GM19455 (cell line): ENCODE data around the gene LRRC8B.
"Not testable (repeated sequence)": the region's sequence is repeated elsewhere in the genome, so short reads cannot be mapped to it uniquely, and the experiment has no call there.

Experiments used
- ATAC-seq: cut with Tn5 transposase; IDR thresholded peaks from one replicate; pipeline ENCODE4 v1.9.1; 2021; ENCODE audit not compliant: unreplicated experiment

The LRRC8B gene

DNA sequence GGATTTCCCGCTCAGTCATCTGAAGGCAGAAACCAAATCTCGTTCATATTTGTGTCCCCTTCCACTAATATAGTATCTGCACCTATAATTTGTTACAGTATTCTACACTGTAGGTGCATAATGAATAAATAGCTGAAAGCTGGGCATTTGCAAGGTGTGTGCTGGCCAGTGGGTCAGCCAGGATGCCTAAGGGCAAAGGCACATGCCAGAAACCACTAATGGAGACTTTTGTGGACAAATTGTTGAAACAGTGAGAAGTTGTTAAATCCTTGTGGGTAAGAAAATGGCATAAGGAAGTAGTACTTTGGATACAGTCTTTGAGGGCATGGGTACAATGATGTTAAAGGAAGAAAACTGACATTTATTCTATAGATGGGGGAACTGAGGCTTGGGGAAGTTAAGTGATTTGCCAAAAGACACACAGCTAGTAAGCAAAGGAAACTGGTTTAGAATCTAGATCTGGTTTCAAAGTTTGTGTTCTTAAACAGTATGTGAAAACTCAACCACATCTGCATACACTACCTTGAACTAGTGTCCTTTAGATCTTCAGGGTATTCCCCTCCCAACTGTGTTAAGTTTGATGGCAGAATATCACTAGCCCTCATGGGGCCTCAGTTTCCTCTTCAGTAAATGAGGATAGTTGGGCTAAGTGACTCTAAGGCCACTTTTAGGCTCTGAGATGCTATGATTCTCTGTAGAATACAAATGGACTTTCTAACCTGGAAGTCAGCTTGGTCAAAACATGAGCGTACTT lies 81.8 kb downstream of the LRRC8B start:
- ATAC-seq, result no peak

DNA sequence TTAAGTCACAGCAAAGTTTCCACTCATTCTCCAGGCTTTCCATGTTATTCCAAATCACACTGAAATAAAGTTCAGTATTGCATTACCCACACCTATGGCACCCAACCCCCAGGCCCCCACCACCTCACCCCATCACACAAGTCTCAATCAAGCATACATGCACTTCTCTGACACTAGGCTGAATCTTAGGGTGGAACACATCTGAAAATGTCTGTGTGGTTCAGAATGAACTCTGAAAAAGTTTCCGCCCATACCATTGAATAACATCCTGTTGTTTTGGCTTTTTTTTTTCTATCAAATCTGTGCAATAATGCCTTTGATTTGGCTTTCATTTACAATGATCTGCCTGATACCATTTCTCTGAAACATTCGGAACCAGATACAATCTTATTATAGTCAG lies 82.5 kb downstream of the LRRC8B start:
- no peak for ATAC-seq

DNA sequence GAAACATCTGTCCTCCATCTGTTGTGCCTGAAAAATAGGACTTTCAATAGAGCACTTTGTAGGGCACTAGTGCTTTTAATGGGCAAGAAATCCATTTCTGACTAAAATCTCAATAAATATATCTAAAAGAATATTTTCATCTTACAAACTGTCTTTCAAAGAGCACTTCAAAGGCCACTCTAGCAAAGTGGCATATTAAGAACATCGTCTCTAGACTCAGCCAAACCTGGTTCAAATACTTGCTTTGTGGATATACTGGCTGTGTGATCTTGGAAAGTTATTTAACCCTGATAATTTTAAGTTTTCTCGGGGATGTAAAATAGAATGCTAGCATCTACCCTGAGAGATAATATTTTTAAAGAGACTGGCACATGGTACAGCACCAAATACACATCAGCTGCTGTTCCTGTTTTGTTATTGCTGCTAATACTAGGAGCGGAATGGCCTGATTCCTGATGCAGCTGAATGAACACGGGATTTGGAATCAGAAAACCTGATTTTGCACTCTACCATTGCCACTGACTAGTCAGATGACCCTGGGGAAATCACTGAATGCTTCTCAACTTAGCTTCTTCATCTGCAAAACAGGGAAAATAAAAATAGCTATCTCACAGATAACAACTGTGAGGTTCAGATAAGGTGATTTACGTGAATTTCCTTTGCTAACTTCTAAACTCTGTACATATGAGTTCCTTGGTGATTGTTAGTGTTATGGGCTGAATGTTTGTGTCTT lies 83.1 kb downstream of the LRRC8B start:
- ATAC-seq, result no peak

DNA sequence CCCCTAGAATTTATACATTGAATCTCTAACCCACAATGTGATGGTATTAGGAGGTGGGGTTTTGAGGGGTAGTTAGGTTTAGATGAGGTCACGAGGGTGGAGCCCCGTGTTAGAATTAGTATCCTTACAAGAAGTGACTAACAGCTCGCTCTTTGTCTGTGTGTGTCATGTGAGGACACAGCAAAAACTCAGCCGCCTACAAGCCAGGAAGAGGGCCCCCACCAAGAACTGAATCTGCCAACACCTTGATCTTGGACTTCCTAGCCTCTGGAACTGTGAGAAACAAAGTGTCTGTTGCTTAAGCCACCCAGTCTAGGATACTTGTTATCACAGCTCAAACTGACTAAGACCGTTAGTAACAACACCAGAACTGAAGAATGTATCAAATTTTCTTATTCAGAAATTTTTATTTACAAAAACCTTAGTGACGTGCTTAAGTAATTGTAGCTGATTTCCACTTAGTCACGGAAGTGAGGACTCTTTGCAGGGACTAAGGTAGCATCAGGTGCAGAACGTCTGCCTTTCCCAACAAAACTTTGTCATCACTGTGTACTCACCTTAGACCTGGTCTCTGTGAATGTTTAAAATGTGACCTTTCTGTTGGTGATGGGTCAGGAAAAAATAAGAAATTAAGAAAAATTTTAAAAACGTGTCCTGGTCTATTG lies 83.8 kb downstream of the LRRC8B start:
- no peak for ATAC-seq

DNA sequence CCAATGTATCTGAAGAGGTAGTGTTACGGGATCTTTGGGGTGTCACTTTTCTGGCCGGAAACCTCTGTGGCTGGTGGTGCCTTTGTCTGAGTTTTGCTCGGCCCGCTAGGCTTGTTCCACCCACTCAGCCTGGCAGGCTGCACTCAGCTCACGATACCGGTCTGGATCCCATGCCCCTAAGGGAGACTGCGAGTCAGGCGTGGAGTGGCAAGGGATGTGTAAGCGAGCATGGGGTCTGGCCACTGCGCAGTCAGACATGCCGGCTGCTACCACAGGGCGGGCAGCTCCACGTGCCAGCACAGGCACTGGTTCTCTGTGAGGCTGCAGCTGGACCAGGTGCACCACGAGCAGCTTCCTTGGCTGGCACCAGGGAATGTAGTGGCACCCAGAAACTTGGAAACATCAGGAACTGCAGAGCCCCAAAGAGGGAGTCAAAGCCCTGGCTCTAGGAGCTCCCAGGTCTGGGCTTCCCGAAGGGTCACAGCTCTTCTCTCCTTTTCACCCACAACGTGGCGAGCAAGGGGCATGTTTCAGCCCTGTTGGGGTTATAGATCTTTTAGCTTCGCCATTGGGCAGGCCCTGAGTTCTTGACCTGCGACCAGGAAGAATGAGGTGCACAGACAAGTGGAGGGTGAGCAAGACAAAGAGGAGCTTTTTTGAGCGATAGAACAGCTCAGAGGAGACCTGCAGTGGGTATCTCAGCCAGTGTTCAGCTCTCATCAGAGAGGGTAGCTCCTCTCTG lies 84.5 kb downstream of the LRRC8B start:
- ATAC-seq, result no peak

DNA sequence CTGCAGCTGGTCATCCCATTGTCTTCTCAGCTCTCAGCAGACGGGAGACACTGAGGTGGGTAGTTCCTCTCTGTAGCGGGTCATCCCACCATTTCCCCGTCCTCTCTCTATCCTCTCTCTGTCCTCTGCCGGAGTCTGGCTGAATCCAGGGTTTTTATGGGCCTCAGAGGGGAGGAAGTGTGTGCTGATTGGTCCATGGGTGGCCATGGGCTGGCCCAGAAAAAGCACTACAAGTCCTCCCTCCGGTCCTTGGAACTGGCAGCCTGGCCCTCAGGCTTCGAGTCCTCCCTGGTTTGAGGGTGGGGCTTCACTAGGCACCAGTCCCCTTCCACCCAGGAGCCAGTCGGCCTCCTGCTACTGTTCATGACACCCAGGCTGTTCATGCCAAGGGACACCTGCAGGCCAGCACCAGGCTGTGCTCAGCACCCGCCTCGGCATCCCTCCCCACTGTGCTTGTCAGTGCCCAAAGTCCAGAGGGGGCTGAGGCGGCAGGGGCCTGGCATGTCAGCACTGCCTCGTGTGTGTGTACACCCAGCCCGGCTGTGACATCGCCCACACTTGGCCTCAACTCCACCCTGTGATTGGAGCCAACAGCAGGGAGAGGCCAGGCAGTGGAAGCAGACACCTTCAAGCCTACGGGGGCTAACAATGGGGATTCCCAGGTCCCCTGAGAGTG lies 85.3 kb downstream of the LRRC8B start:
- ATAC-seq, result no peak

DNA sequence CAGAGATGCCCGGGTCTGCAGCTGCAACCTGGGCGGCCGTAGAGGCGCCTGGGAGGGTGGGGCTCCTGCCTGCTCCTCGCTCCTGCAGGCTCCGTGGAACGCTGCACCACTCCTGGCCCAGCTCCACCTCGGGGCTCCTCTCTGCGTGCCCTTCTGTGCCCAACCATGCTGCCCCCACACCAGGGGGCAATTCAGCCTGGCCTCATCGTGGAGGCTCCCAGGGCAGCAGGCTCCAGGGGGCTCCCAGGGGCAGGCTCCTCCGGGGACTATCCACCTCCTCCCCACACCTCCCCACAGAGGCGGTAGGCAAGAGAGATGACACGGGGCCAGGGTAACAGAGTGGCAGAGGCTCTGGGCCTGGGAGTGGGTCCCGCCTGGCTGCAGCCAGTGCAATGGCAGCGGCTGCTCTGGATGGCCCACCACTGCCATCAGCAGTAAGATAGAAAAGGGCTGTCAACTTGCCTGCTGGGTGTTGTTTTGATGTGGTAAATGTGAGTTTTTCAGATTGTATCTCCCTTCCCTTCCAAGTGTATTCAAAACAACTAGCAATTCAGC lies 85.9 kb downstream of the LRRC8B start:
- ATAC-seq, result no peak

DNA sequence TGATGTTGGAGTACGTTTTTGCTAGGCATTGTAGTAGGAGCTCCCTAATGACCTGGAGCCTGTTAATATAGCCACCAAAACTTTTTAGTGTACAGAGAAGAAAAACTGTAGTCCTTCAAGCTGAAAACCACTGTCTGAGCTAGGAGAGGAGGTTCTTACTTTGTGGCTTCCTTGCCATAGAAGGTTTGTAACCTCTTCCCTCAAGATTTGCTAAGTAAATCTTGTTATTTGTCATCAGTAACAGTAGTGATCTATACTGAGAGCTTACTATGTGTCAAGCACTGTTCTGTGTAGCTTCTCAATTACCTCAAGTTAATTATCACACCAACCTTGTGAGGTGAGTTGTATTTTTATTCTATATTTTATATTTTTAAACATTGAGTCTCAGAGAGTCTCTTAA lies 87.1 kb downstream of the LRRC8B start:
- peak; percentile 91 for ATAC-seq

DNA sequence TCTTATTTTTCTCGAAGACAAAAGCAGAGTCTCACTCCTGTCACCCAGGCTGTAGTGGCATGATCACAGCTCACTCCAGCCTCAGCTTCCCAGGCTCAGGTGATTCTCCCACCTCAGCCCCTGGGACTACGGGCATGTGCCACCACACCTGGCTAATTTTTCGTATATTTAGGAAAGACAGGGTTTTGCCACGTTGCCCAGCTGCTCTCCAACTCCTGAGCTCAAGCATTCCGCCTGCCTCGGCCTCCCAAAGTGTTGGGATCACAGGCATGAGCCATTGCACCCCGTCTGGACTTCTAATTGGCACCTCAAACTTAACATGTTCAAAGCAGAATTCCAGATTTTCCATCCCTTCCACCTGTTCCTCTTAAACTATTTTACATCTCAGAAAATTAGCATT lies 89.3 kb downstream of the LRRC8B start:
- no peak for ATAC-seq

DNA sequence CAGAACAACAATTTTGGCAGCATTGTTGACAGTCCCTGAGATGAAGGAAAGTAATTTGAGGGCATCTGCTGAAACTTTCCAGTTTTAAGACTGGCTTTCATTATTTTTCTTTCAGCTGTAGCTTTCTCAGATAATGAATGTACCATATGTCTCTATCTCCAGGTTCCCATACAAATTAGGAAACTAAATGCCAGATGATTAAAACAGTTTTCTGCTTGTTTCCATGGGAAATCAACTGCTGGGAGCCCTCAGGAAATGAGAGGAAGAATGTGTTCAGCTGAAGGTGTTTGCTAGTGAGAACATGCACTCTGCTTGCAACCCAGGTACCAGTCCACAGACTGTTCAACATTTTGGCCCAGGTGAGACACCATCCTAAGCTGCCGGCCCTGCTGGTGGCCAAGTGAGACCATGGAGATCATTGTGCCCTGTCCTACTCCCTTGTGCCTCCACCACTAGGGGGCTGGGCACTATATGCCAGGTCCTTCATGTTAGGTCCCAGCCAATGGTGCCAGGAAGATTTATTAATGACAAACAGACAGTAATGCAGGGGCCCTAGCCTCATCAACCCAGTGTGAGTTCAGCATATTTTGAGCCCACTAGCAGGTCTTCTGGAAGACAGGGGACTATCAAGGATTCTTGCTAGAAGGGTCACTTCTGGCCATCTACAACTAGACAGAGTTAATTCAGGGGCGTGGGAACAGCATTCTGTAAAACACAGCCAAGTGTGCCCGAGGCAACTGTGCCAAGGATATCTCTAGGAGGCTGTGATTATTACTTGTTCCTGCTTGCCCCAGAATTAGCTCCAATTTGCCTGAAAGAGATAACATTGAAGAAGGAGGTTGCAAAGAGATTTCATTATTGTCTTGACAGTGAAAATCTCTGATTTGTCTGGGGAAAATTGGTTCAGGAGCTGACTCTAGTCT lies 91.3 kb downstream of the LRRC8B start:
- ATAC-seq, result no peak

DNA sequence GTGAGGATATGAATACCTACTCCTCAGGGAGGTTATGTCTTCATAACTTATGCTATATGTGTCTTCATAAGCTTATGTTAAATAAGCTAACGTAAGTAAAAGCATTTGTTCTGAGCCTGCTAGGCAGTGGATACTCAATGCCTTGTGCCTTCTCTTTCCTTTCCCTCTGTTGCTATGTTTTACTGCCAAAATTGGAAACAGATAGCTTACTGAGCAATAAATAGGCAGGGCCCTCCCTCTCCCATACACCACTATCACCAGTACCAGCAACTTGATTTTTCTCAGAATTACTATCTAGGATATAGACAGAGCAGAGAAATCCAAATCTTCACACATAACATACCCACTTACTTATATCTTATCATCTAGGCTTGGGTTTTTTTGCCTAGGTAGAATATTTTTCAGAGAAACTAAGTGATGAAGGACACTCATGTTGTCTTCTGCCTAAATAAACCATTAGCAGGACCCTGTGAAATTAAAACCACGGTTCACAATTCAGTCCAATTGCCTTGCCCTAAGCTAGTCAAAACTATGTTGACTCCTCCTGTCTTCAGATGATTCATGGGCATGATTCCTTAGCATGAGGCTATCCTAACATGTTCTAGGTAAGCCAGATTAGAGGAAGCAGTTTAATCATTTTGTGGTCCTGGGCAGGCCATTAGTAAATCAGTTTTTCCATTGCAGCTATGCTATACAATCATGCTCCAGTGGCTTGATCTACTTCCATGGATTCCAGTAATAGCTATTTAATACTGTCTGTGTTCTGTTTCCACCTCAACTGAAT lies 92.4 kb downstream of the LRRC8B start:
- ATAC-seq, result no peak

DNA sequence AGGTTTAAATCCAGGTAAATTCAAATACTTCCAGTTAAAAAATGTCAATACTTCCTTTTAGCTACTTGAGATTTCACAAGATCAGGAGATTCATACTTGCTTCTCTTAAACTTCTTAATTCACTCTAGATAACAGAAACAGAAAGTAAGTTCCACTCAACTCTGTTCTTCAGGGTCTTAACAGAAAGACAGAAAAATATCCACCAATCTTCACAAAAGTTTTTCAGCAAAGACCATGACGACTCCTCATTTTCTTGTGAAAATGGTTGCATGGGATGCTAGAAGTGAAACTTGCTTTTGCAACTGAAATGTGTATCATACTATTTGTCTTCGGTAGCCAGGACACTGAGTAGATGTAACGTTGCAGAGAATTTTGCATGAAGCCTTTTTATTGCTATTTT lies 96.0 kb downstream of the LRRC8B start:
- ATAC-seq, result no peak

DNA sequence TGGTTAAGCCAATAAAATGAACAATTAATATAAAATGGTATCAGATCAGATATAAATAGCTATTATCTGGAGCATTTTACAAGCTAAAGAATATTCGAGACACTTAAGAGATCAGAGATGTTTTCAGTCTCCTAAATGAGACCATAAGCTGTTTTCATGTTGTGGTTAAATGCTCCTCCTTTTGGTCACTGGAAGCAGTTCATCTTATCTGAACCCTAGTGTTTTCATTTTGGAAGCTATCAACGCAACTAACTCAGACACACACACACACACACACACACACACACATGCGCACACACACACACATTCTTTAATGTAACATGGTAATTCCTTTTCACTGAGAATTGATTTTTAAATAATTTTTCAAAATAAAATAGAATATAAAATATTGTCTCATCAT lies 98.3 kb downstream of the LRRC8B start:
- no peak for ATAC-seq

DNA sequence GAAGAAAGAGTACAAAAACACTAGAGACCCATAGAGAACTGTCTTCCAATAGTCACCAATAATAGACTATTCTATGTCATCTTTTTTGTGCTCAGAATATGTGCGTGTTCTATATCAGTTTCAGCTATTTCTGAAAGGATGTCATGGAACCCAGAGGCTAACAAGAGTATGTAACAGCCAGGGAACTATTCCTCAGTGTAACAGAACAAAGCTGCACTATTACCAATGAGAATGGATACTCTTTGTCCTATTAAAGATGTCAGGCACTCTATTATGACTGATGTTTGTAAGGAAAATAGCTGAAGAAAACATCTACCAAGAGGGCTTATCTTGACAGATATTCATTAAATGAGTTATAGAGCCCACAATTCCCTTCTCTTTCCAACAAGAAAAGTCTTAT lies 99.7 kb downstream of the LRRC8B start:
- no peak for ATAC-seq

DNA sequence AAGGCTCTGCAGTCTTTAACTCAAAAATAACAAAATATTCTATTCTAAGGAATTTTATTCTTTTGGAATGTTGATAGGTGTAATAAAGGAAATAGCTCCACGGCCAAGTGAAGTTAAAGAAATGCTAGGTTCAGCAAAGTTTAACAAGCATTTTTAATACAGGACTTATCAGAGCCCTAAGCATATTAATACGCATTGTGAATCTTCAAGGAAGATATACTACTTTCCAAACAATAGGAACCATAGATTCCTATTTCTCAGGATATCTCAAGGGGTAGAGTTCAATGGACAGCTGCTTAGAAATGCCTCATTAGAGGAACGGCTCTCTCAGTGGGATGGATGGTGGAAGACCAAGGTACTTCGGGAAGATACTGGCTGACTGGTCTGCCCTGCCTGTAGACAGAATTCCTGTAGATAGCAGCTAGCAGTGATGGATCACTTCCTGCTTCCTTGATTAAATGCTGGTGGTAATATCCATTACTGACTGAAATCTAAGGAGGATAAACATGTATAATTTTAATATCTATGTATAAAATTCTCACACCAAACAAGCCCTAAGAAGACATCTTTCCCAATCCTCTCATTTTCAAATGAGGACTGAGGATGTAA lies 100.2 kb downstream of the LRRC8B start:
- ATAC-seq, result no peak

DNA sequence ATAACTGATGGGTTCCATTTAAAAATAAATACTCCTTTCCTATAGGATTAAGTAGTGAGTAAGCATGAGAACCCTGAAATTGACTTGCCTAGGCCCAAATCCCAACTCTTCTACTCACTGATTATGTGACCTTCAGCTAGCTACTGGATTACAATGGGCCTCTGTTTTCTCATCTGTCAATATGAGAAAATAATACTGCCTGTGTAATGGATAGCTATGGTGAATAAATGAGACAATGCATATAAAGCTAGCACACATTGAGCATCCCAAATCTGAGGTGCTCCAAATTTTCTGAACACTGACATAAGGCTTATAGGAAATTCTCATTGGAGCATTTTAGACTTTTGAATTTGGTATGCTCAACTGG lies 103.0 kb downstream of the LRRC8B start:
- no peak for ATAC-seq

DNA sequence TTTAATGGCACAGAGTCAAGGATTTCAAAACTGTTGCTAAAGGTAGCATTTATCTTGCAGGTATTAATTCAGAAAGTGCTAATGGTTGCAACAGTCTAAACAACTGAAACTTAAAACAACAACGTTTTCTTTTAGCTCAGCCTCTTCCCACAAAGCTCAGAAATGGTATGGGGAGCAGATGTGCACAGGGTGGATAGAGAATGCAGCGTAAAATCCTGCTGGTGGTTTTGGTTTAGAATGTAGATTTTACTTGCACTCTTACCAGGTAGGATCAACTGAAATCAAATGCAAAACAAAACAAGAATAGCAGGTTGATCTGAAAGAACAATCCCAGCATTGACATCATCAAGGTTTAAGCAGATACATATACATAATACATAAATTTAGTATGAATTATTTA lies 104.5 kb downstream of the LRRC8B start:
- no peak for ATAC-seq

DNA sequence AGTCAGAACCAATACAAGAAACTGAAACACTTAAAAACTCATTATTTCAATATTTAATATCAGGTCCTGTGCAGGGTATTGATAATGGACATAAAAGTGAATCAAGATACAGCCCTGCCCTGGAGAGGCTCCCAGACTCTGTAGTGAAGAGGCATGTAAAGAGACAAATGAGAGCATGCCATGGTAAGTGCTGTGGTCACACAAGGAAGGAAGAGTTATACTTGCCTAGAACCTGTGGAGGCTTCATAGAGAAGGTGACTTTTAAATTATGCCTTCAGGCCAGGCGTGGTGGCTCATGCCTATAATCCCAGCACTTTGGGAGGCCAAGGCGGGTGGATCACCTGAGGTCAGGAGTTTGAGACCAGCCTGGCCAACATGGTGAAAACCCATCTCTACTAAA lies 105.0 kb downstream of the LRRC8B start:
- not testable (repeated sequence) for ATAC-seq
